GM12874 (cell line): ENCODE measurements around the gene MBLAC1.

ENCODE experiments used
- CTCF ChIP-seq: IDR thresholded peaks from 2 replicates; pipeline ENCODE4 v1.5.1; 2011; ENCODE audit warnings: low read depth, mild to moderate bottlenecking, control low read depth, low read length, moderate library complexity; ENCODE audit not compliant: insufficient read depth

MBLAC1 gene

DNA sequence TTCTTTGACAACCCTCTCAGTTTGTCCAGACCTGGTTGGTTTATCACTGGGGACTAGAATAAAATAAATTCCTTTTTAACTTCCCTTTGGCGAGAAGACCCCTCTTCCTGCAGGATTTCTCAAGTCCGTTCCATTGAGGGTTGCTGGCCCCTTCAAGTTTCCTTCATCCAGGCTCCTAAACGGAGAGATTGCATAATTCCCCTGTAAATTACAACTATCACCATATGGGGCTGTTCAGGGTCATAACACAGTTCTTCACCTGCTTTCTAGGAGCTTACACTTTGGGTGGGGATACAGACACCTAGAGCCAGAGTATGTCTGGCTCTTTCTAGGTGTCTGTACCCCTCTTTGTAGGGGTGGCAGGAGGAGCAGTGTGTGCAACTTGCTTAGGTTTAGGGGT is 41.3 kb upstream of the MBLAC1 start:
- no peak for TF ChIP-seq CTCF

GRCh38 chr7:100087055-100087750 is 39.6 kb upstream of the MBLAC1 start:
- no peak for TF ChIP-seq CTCF

GRCh38 chr7:100088095-100088620 is 38.6 kb upstream of the MBLAC1 start:
- no peak for TF ChIP-seq CTCF

GRCh38 chr7:100088621-100089457 is 37.9 kb upstream of the MBLAC1 start, which contains the start of gene COPS6:
TSS of gene COPS6 (plus strand) at chr7:100088969. CDS start at chr7:100088991, 22 bp downstream.
- TF ChIP-seq CTCF = no peak

DNA sequence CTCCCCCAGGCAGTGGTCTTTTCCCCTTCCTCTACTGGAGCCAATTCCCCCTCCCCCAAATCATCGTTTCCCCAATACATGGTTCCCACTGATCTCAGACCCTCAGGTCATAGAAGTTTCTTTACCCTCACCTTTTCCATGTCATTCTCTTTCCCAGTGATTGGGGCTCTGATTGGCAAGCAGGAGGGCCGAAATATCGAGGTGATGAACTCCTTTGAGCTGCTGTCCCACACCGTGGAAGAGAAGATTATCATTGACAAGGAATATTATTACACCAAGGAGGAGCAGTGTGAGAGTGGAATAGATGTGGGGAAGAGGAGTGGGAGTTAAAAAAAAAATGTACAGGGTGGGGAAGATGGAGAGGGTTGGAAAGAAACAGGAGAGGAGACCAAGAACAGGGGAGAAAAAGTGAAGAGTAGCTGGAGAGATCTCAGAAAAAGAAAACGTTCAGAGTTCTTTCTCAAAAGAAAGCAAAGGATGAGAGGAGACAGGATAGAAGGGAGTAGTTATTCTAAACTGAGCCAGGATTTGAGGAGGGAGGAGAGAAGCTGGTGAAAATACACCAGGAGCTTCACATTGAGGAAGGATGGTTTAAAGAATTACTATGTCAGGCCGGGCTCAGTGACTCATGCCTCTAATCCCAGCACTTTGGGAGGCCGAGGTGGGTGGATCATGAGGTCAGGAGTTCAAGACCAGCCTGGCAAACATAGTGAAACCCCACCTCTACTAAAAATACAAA is 37.1 kb upstream of the MBLAC1 start:
- no peak for TF ChIP-seq CTCF

DNA sequence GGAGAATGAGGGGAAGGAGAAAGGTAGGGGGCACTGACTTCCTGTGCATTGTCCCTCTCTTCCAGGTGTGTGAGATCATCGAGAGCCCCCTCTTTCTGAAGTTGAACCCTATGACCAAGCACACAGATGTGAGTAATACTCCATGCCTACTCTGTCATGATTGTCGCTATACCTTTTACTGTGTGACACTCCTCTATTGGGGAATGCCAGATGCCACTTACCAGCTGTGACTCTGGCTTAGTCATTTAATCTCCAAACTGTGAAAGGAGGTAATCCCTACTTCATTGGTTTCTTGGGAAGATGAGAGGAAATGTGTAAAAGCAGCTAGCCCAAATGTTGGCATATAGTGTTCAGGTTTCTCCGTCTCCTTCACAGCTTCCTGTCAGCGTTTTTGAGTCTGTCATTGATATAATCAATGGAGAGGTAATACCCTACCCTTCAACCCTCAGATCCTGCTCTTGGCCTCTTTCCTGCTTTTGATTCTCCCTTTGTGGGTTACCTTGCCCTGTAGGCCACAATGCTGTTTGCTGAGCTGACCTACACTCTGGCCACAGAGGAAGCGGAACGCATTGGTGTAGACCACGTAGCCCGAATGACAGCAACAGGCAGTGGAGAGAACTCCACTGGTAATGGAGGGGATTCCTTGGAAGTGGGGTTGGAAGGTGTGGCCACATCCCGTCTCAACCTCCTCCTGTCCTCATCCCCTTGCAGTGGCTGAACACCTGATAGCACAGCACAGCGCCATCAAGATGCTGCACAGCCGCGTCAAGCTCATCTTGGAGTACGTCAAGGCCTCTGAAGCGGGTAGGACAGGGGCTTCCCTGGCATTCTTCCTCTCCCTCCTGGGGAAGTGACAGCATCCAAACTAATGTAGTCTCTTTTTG is 36.0 kb upstream of the MBLAC1 start:
- TF ChIP-seq CTCF = no peak
